ENCODE data around the gene TRNT1.

DNA sequence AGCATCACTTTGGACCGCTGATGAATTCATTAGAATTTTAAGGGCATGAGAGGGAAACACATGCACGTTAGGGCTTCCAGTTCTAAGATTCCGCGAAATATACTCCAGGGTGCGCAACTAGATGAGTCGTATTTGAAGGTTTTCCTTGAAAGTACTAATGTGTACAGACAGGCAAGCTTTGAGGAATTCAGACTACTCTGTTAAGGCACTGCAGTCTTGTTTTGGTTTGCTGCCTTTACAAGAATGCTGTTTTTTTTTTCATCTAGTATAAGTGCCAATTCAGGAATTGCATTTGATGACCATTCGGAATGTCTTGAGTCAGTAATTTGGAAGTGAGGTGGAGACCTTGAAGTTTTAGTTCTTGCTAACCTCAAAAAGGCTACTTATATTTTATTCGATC is 19.1 kb downstream of the TRNT1 start:
- TF ChIP-seq, protein P1, sequence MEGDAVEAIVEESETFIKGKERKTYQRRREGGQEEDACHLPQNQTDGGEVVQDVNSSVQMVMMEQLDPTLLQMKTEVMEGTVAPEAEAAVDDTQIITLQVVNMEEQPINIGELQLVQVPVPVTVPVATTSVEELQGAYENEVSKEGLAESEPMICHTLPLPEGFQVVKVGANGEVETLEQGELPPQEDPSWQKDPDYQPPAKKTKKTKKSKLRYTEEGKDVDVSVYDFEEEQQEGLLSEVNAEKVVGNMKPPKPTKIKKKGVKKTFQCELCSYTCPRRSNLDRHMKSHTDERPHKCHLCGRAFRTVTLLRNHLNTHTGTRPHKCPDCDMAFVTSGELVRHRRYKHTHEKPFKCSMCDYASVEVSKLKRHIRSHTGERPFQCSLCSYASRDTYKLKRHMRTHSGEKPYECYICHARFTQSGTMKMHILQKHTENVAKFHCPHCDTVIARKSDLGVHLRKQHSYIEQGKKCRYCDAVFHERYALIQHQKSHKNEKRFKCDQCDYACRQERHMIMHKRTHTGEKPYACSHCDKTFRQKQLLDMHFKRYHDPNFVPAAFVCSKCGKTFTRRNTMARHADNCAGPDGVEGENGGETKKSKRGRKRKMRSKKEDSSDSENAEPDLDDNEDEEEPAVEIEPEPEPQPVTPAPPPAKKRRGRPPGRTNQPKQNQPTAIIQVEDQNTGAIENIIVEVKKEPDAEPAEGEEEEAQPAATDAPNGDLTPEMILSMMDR (conservative IDR thresholded peaks at IDR 0.05; ENCODE audit: low read depth in 2 of 2): no peak
- TF ChIP-seq POLR2AphosphoS5 (IDR thresholded peaks at IDR 0.05; ENCODE audit: low read depth): no peak
- no peak for TF ChIP-seq STAT1 (IDR thresholded peaks at IDR 0.05; ENCODE audit: unreplicated experiment)
- TF ChIP-seq EZH2 (IDR thresholded peaks at IDR 0.05; ENCODE audit: low read depth, unreplicated experiment): no peak
- no peak for TF ChIP-seq EZH2phosphoT487 (IDR thresholded peaks at IDR 0.05; ENCODE audit: unreplicated experiment)
- TF ChIP-seq, protein P2, sequence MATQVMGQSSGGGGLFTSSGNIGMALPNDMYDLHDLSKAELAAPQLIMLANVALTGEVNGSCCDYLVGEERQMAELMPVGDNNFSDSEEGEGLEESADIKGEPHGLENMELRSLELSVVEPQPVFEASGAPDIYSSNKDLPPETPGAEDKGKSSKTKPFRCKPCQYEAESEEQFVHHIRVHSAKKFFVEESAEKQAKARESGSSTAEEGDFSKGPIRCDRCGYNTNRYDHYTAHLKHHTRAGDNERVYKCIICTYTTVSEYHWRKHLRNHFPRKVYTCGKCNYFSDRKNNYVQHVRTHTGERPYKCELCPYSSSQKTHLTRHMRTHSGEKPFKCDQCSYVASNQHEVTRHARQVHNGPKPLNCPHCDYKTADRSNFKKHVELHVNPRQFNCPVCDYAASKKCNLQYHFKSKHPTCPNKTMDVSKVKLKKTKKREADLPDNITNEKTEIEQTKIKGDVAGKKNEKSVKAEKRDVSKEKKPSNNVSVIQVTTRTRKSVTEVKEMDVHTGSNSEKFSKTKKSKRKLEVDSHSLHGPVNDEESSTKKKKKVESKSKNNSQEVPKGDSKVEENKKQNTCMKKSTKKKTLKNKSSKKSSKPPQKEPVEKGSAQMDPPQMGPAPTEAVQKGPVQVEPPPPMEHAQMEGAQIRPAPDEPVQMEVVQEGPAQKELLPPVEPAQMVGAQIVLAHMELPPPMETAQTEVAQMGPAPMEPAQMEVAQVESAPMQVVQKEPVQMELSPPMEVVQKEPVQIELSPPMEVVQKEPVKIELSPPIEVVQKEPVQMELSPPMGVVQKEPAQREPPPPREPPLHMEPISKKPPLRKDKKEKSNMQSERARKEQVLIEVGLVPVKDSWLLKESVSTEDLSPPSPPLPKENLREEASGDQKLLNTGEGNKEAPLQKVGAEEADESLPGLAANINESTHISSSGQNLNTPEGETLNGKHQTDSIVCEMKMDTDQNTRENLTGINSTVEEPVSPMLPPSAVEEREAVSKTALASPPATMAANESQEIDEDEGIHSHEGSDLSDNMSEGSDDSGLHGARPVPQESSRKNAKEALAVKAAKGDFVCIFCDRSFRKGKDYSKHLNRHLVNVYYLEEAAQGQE (IDR thresholded peaks at IDR 0.05; ENCODE audit: unreplicated experiment): no peak
- TF ChIP-seq, protein P3, sequence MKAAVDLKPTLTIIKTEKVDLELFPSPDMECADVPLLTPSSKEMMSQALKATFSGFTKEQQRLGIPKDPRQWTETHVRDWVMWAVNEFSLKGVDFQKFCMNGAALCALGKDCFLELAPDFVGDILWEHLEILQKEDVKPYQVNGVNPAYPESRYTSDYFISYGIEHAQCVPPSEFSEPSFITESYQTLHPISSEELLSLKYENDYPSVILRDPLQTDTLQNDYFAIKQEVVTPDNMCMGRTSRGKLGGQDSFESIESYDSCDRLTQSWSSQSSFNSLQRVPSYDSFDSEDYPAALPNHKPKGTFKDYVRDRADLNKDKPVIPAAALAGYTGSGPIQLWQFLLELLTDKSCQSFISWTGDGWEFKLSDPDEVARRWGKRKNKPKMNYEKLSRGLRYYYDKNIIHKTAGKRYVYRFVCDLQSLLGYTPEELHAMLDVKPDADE (IDR thresholded peaks at IDR 0.05): no peak
- no peak for TF ChIP-seq ZNF331 (CRISPR knock-in tag; IDR thresholded peaks at IDR 0.05; ENCODE audit: low read depth)
- no peak for TF ChIP-seq JUNB (IDR thresholded peaks at IDR 0.05; ENCODE audit: unreplicated experiment)
- no peak for TF ChIP-seq CREB1 (CRISPR knock-in tag; IDR thresholded peaks at IDR 0.05; ENCODE audit: low read depth)
- TF ChIP-seq NANOG (IDR thresholded peaks at IDR 0.05; ENCODE audit: borderline replicate concordance): no peak
- TF ChIP-seq ZNF114 (CRISPR knock-in tag; IDR thresholded peaks at IDR 0.05): no peak
